NCI-H82 (cell line): ENCODE measurements around the gene LRRC14B.
"Not testable (repeated sequence)": the region's sequence is repeated elsewhere in the genome, so short reads cannot be mapped to it uniquely, and the experiment has no call there.

Experiments
- DNase-seq: peaks from one replicate; lab custom pipeline; 2025; lab: John Stamatoyannopoulos, UW

LRRC14B gene

DNA sequence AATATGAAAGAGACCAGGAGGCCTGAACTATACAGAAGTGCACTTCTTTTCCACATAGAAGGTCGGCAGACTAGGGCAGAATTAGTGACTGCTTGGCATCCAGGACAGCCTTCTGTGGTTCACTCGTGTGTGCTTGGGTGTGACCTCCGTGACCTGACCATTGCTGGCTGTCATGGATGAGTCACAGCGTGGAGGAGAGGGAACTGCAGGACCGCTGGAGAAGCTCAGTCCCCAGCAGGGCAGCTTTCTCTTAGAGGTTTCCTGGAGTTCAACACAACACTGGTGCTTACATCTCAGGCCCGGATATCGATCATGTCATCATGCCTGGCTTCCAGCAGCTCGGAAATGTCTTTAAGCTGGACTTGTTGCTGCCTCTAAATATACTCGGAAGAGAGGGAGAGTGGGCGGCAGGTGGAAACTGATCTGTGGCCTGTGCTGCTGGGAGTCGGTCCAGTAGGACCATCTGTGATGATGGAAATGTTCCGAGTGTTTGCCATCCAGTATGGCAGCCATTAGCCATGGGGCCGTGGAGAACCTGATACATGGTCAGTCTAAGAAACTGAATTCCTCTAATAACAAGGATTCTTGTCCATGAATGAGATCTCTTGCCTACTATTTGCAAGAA, 49.9 kb downstream of the LRRC14B start:
- DNase-seq: not testable (repeated sequence)

DNA sequence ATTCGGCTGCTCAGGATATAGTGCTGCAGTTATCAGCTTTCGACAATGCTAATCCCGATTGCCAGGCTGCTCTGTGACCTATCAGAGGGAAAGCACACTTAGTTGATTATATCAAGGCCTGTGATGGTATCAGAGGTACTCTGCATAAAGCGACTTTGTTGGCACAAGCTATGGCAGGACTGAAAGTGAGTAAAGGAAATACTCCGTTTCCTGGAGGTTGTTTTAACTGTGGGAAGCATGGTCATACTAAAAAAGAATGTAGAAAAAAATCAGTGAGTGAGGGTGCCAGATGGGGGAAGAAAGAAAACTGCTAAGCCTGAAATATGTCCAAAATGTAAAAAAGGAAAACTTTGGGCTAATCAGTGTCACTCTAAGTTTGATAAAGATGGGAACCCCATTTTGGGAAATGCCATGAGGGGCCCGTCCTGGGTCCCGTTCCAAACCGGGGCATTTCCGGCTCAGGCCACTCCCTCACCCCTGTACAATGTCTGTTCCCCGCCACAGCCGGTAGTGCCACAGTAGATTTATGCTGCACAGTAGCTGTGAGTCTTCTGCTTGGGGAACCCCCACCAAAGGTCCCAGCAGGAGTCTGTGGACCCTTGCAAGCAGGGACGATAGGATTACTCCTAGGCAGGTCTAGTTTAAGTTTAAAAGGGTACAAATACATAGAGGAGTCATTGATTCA, 52.5 kb downstream of the LRRC14B start:
- not testable (repeated sequence) for DNase-seq

DNA sequence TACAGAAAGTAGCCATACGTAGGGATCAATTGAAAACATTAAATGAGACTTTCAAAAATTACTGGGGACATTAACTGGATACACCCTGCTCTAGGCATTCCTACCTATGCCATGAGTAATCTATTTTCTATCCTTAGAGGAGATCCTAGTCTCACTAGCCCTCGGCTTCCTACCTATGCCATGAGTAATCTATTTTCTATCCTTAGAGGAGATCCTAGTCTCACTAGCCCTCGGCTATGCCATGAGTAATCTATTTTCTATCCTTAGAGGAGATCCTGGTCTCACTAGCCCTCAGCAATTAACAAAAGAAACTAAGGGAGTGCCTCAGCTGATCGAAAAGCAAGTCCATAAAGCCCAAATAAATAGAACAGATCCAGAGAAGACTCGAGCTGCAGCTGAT, 54.4 kb downstream of the LRRC14B start:
- DNase-seq: not testable (repeated sequence)
